AG04449 (cell line): ENCODE measurements around the gene PAH.

Experiments used
- CTCF ChIA-PET: fragments of 350-600 bp; formaldehyde crosslinking; extraction: SDS; loops from one replicate; lab custom pipeline; 2021; ENCODE audit warnings: antibody characterized with exemption; lab: Yijun Ruan, JAX
- POLR2A ChIA-PET: fragments of 400-600, 350-600 bp; formaldehyde crosslinking; extraction: SDS; loops from one replicate; lab custom pipeline; 2020; ENCODE audit warnings: antibody characterized with exemption, inconsistent platforms; lab: Yijun Ruan, JAX
- DNase-seq: peaks from one replicate; pipeline ENCODE4 v3.0.0-alpha.2; 2010; ENCODE audit warnings: low read depth, low spot score
- H3K4me3 ChIP-seq: 2 replicates; pipeline ENCODE4 v1.5.1; 2011; ENCODE audit warnings: low read depth, mild to moderate bottlenecking, control low read depth, low read length
- CTCF ChIP-seq: IDR thresholded peaks from one replicate; pipeline ENCODE4 v1.5.1; 2011; ENCODE audit warnings: mild to moderate bottlenecking, moderate library complexity, low read length, control low read depth, inconsistent platforms; ENCODE audit not compliant: insufficient read depth; ENCODE audit errors: missing control alignments

The PAH gene

GRCh38 chr12:102950950-102951619 lies 34.0 kb upstream of the PAH start:
- no peak for DNase-seq
- POLR2A ChIA-PET: no interaction called here

GRCh38 chr12:102950107-102950949 lies 33.3 kb upstream of the PAH start:
- no peak overlapping the region for H3K4me3 ChIP-seq
- CTCF ChIA-PET: interaction anchor here (3.1 to 6.5 kb wide), 2 partner anchors 592 to 598 kb away, joined by 17 to 129 read pairs; no protein-coding TSS in a partner anchor
- no peak for DNase-seq
- POLR2A ChIA-PET: no interaction called here
- TF ChIP-seq CTCF: no peak

More at GRCh38 chr12:102950950-102951619, 34.0 kb upstream of the PAH start:
- H3K4me3 ChIP-seq: no peak overlapping the region
- no peak for TF ChIP-seq CTCF
- CTCF ChIA-PET: interaction anchor here (3.1 to 6.5 kb wide), 2 partner anchors 591 to 597 kb away, joined by 17 to 129 read pairs; no protein-coding TSS in a partner anchor

- ChIA-PET CTCF (interaction anchor here (1.0 to 6.5 kb wide), 7 partner anchors 10 to 599 kb away, joined by 3 to 129 read pairs (median 4); no protein-coding TSS in a partner anchor), POLR2A (no interaction called here)
- no peak for DNase-seq
- H3K4me3 ChIP-seq: no peak overlapping the region
- peak; percentile 72 for TF ChIP-seq CTCF
Observed at GRCh38 chr12:102948941-102949352, 31.9 kb upstream of the PAH start.

GRCh38 chr12:102946042-102946441 lies 29.0 kb upstream of the PAH start:
- no peak for TF ChIP-seq CTCF
- ChIA-PET CTCF (interaction anchor here (0.8 to 6.5 kb wide), 2 partner anchors 39 to 602 kb away, joined by 3 to 129 read pairs; no protein-coding TSS in a partner anchor), POLR2A (no interaction called here)
- H3K4me3 ChIP-seq: no peak overlapping the region
- DNase-seq: no peak

- DNase-seq: no peak
- POLR2A ChIA-PET: no interaction called here
- H3K4me3 ChIP-seq: no peak overlapping the region
- CTCF ChIA-PET: no interaction called here
- TF ChIP-seq CTCF: no peak
Observed at GRCh38 chr12:102939670-102940222, 22.7 kb upstream of the PAH start.
